HG02870 (cell line): ENCODE results near the gene TRIOBP.

Experiments
- ATAC-seq: cut with Tn5 transposase; IDR thresholded peaks from one replicate; pipeline ENCODE4 v1.9.1; 2021; ENCODE audit warnings: mild to moderate bottlenecking, moderate library complexity; ENCODE audit not compliant: unreplicated experiment

Gene TRIOBP

GRCh38 chr22:37822079-37822833, 125.4 kb downstream of the TRIOBP start:
- no peak for ATAC-seq

- ATAC-seq, result no peak
Measured at GRCh38 chr22:37823134-37823985, 126.5 kb downstream of the TRIOBP start, which contains the start of gene GALR3. TSS of gene GALR3 (plus strand) at chr22:37823382. CDS start at chr22:37823407, 25 bp downstream.

- no peak for ATAC-seq
Measured at GRCh38 chr22:37824674-37825641, 128.1 kb downstream of the TRIOBP start.
